M059J (cell line): ENCODE measurements around the gene SETBP1. TPM values are rescaled to one million over a fixed set of nuclear protein-coding genes. Genes with fewer than 3 reads are reported as not detected.

Source experiments
- DNase-seq: peaks from one replicate; pipeline ENCODE4 v3.0.0-alpha.2; 2012; ENCODE audit warnings: low read depth
- total RNA-seq: library from RNA; depleted of rRNA; stranded (reverse); fragments of >200 nt; shearing (Covaris generic); gene quantifications from 2 replicates; pipeline ENCODE4 v1.2.3, GENCODE V29; 2014

The SETBP1 gene
- total RNA-seq, 1 experiment from 2014 or later, result 4.1 TPM

DNA sequence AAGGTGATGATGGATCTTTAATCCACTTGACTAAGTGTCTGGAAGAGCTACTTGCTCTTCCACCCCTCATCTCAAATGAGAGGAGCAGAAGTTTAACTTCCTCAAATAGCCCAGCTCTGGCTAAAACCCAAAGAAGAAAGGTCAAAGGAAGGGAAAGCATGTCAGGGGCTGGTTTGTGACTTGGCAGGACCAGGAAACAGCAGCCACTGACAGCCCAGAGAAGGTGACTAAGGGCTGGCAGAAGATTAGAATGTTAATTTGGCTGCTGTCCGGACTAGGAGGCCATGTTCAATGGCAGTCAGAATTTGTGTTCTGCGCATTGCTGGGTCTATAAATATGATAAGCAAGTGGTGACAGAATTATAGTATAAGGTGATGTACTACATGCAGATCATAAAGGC is 386.2 kb downstream of the SETBP1 start:
- peak; percentile 31 for DNase-seq

DNA sequence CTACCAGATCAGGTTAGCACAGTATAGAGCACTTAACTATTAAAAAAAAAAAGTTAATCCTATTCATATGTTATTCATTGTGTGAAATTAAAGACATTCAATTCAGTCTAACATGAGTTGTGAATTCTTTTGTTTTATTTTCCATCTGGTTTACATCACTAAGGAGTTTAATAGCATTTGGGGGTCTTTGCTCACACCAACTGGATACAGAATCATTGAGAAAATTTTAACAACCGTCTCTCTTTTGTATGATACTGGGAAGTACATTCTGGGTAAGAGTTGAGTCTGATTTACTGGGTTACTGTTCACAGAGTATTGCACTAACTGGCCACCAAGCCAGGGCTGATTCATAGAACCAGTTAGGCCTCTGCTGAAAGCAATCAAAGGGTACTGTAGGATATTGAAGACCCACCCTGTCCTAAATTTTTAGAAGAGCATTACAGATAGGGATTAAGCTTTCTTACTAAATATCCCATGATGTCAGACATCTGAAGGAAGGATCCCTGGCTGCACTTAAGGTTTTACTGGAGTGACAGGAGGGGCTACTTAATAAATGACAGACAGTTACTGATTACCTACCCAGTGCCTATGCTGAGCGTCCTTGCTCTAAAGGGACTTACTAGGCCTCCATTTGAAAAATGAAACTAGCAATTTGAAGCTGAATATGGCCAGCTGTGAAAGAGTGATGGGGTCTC is 387.9 kb downstream of the SETBP1 start:
- DNase-seq, result no peak

DNA sequence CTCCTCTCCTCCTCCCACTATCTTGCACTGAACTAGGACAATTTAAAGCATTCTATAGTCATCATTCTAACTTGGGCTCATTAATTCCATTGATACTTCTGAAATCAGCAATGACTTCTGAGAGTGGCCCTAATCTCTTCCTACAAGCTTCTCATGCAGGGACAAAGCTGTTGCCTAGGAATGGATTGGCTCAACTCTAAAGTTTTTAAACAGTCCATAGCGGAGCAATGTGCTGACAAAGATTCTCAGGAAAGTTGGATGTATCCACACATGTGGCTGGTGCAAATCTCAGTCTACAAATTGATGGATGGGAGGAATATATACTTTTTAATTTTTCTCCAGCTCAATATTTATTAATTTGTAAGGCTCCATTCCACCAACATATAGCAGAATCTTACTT is 388.9 kb downstream of the SETBP1 start:
- no peak for DNase-seq

DNA sequence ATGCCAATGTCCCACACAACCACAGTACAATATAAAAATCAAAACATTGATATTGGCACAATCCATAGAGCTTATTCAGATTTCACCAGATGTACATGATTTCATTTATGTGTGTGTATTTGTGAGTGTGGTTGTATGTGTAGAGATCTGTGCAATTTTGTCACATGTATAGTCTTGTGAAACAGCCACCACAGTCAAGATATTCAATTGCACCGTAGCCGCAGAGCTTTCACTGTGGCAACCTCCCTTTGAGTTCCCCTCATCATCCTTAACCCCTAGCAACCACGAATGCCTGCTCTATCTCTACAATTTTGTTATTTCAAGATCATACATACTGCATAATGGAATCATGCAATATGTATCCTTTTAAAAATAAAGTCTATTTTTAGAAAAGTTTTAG is 391.3 kb downstream of the SETBP1 start:
- no peak for DNase-seq

DNA sequence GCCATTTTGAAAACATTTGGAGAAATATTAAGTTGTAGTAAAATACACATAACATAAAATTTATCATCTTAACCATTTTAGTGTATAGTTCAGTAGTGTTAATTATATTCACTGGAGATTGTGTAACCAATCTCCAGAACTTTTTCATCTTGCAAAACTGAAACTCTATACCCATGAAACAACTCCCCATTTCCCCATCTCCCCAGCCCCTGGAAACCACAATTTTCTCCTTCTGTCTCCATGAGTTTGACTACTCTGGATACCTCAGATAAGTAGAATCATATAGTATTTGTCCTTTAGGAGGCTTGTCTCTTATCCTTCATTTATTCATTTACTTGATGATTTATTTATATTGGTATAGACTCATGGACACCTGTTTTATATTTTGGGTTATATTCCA is 392.9 kb downstream of the SETBP1 start:
- DNase-seq, result no peak

DNA sequence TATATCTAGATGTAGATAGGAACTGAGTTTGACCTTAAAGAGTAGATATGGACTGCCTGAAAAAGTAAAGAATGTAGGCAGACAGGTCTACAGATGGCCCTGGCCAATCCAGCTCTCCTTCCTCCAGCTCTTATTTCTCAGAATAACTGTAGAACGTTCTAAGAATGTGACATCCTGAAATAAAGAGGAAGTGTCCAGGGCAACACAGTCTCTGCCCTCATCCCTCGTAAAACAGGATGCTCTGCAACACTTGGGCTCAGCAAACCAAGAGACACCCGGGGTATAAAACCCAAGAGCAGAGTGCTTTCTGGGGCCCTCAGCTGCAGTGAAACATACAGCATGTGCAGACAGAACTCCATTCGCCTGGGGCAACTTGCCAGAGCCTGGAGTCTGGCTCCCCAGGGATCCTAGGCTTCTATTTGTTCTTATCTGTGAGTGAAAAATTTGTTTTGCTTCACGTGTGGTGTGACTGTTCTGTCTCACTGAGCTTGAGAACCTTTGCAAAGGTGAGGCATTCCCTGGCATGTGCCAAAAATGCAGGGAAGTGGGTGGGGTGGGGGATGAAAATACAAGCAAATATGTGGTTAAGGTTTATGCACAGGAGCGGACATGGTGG is 401.0 kb downstream of the SETBP1 start:
- DNase-seq, result no peak

DNA sequence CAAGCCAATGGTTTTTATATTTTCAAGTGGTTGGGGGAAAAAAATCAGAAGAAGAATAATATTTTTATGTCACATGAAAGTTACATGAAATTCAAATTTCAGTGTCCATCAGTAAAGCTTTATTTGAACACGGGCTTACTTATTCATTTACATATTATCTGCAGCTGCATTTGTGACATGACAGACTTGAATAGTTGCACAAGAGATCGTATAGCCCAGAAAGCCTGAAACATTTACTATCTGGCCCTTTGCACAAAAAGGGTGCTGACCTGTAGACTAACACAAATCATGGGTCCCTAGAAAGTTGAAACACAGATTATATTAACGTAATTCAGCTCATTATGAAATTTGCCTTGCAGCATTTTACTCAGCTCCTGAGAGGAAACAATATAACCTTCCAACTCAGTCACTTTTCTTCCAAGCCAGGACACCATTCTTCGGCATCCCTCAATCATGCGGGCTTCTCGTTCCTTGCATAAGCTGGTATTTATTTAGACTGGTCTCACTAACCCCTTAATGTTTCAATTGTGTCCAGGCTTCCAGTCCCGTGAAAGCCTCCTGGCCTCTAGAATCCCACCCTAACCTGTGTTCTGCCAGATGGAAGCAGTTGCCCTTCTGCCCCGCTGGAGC is 402.7 kb downstream of the SETBP1 start:
- no peak for DNase-seq

DNA sequence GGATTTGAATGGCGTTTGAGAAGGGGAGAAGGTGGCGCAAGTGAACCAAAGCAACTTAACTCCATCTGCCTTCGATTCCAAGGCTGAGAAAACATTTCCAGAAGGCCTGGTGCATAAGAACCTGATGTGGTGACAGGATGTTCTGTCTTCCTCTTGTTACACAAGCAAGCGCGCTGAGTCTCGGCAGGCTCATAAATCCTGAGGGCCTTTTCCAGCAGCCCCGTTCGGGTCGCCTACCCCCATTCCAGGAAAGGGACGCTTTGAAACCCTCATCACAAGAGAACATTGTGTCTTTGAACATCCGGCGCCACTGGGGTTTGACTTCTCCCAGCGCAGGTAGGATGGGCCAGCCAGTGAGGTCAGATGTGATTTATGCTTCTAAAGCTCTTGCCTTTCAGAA is 403.5 kb downstream of the SETBP1 start:
- DNase-seq, result no peak

DNA sequence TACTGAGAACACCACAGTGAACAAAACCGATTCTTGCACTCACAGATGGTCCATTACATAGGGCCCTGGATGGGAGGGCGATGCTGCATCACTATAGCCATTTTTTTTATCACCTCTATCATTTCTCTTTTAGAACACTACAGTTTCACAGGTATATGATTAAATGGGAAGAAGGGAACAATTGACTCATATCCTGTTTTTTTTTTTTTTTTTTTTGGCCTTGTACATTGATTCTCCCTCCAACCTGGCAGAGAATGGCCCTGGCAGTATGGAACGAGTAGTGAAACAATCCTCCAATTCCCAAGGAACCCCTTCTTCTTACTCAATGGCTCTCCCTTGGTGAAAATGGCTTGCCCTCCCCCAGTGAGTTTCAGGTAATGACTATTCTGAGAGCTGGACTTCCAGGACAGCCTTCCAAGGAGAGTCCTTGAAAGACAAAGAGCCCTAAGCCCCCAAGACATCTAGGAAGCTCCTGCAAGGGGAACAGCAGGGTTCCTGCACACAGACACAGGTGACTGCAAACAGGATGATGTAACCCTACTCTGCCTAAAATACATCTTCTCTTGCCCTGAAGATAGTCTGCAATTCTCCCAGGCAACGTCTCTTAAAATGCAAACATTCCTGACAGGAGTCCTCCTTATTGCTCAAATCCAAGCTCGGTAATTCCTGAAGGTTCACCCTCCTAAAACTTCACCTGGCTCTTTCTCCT is 405.4 kb downstream of the SETBP1 start:
- DNase-seq, result no peak

DNA sequence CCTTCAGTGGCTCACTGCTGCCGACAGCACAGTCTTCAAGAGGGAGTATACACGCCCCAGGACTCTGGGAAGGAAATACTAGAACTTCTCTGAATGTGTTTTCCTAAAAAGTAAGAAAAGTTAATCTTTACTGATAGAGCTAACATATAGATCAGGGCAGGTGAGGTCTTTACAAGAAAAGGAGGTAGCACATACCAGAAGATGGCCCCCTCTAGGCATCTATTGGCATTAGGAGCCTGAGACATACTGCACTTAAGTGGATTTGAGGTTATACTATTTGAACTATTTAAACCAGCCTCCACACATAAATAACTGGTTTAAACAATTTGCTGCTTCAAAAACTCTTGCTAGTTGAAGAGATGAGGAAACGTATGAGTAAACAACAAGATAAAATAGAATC is 406.1 kb downstream of the SETBP1 start:
- no peak for DNase-seq

DNA sequence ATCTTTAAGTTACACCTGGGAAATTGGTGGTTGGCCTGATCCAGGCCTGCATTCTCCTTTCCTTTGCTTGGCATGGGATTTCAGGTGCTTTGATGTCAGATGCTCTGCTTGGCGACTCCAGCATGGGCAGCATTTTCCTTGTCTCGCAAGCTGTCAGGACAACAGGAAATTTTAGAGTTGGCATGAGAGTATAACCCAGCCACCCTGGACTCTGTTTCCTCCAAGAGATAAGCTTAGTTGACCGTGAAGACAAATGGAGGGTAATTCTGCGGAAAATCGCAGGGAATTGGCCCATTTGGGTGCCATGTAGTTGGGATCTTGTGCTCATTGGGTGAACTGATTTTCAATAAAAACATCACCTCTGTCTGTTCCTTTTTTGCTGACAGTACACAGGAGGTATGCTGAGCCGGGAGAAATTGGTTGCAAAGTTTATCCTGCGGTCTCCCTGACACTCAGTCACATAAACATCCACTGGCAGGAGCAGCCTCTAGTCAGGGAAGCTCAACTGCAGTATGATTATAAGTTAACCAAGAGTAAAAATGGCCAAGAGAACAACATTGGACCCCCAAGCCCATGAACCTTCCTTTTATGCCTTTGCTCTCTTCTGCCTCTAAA is 409.9 kb downstream of the SETBP1 start:
- peak; percentile 43 for DNase-seq

DNA sequence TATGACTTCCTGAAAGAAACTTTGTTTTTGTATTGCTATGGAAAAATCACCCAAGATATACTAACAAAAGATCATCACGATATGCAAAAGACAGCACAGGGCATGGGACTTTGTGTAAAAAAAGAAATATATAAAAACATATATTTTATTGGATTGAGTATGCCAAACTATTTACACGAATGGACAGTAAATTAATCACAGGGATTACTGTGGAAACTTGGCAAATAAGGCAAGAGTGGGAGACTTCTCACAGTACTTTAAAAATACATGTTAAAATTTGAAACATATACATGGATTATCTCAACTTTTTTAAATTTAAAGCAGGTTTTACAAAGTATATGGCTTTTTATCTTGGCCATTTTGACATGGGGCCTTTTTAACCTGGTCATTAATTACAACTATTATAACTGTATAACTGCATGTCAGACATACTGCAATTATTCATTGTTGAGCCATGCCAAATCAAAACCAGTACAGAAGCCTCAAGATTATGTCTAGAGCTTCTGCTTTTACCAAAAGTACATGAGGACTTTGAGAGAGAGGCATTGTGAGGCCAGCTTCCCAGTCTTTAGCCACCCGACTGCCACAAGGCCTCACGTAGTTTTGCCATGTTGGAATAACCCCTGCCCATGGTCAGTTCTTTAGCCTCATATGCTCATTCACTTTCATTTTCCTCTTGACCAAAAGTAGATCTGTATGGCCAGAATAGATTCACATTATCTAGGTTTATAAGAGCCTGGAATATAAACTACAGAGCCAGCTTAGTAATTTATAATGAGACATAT is 419.8 kb downstream of the SETBP1 start:
- DNase-seq, result no peak

DNA sequence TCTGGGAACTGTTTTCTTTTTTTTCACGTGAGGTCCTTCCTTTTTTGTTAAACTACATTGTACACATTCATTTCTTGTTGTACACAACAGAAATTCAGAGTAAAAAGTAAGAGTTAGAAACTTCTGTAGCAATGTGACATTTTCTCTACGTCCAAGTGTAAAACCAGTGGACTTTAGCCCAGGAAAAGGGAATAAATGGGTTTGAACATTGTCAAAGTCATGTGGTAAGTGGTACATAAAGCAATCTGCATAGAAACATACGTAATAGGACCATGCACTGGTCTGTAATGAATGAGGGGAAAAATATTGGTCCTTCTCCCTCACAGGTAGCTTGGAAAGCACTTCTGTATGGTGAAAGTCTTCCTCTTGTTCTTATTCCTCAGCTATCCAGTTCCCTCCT is 421.4 kb downstream of the SETBP1 start:
- DNase-seq, result no peak

DNA sequence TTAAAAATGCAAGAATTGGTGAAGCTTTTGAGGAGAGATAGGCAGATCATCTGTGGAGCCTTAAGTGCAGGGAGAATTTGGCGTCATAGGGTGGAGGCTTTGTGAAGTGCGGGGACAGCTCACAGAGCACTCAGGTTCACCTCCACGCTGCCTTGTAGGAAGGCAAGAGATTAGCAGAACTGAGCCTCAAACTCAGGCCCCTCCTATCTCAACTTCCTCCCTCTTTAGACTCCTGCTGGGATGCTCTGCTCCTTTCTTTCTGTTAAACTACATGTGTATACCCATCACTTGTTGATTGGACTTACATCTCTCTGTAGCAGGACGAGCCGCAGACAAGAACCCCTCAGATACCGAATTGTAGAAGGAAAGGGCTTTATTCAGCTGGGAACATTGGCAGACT is 422.2 kb downstream of the SETBP1 start:
- DNase-seq, result no peak

DNA sequence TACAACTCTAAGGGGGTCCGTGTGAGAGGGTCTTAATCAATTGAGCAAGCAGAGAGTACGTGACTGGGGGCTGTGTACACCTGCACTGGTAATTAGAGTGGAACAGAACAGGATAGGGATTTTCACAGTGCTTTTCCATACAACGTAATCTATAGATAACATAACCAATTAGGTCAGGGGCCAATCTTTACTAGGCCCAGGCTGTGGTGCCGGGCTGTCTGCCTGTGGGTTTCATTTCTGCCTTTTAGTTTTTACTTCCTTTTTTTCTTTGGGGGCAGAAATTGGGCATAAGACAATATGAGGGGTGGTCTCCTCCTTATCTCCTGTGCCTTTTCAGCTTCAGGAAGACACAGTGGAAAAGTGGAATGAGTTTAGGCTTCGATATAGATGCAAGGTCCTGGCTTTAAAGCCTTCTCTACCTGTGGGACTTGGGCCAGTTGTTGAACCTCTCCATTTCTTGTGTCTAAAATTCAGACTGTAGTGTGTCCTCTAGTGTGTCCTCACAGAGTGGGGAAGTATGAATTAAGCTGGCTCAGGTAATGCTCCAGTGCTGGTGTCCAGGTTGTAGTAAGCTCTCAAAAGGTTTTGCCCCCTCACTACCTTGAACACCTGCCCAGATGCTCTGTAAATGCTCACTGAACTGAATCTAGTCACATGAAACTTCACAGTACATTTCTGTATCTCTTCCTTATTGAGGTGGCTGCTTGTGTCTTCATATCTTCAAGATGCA is 422.8 kb downstream of the SETBP1 start:
- DNase-seq, result no peak

DNA sequence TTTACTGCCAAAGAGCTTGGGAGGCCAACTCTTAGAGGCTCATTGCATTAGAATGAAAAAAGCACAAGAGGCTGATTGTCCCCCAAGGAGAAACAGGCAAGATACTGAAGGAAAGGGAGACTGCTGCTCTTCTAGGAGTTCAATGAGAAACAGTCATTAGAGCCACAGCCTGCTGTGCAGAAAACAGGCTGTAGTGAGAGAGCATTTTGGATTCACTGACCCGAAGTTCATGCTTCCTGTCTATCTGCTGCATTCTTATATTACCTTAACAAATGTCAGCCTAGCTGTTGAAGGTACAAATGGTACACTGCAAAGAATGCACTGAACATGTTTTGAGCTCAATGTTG is 423.3 kb downstream of the SETBP1 start:
- DNase-seq, result no peak

DNA sequence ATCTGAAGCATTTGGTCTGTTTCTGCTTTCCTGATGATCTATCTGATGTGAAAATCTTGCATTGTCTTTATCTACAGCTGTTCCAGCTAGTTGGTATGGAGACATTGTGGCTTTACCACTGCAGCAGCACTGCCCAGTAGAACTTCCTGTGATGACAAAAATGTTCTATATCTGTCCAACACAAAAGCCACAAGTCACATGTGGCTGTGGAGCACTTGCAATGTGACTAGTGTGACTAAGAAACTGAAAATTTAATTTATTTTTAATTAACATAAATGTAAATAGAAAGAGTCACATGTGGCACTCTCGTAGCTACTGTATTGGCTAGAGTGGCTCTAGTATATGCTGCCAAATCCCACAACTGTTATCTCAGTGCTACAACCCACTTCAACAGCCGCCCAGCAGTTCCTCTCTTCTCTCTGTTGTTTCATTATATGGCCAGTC is 425.7 kb downstream of the SETBP1 start:
- DNase-seq, result peak; percentile 88

DNA sequence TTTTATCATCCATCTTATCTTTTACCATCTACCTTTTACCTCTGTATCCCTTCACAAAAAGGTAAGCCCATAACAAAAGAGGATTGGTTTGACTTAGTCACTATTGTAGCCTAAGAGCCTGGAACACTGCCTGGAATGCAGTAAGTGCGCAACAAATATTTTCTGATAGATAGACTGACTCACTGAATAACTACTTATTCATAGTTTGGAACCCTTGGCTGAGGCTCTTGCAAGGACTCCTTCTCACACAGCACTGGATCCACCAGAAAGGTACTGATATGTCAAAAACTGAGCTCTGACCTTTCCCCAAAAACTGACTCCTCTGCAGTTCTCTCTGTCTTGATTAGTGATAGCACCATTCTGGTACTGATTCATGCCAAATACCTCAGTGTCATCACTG is 426.7 kb downstream of the SETBP1 start:
- peak; percentile 65 for DNase-seq

DNA sequence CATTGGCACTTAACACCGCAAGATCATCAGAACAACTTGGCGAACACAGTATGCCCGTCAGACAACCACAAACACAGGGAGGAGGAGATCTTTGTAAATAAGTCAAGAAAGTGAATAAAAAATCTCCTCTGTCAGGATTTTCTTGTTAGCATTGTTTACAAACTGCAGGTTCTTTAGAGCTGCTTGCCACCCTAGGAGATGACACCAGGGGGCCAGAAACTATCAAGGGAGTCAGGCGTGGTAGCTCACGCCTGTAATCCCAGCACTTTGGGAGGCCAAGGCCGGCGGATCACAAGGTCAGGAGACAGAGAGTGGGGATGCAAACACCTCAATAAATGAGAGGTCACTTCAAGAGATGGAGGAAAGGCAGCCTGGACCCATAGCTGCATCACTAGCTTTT is 428.1 kb downstream of the SETBP1 start:
- DNase-seq, result no peak

DNA sequence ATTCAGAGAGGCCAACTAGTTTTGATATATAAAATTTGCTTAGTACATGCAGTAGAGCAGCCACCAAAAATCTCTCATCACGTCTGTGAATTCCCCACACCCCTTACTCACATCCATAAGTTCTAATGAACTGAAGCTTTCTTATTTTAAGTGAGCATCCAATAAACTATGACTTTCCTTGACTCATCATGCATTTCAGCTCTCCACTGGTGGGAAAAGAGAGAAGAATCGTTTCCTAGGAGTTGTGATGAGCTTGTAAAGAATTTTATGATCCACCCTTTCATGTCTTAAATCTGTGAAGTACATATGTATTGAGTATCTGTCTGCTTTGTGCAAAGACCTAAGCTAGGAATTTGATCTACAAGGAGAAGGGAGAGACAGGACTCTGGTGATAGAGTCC is 428.6 kb downstream of the SETBP1 start:
- no peak for DNase-seq

DNA sequence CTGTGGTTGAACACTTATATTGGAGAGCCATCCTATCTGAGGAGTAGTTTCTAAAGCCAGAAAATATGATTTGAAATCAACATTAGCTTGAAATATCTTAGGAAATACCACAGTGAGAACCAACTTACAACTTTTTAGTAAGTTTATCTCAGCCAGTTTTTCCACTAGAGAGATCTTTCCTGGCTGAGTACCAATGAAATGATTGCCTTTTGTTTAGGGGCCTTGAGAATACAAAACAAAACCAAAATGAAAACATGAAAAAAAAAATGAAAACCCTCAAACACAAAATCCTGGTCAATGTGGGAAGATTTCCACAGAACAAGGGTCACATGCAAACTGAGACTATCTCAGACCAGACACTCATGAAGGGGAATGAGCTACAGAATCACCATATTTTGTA is 429.0 kb downstream of the SETBP1 start:
- DNase-seq, result no peak
